ENCODE data around the gene CAMKMT.

The CAMKMT gene

GRCh38 chr2:44347526-44347925, 14.2 kb upstream of the CAMKMT start:
- TF ChIP-seq CTCF (conservative IDR thresholded peaks at IDR 0.05) = no peak
- no peak for TF ChIP-seq ZFX (IDR thresholded peaks at IDR 0.05)
- H3K27ac ChIP-seq = no peak overlapping the region

- no peak overlapping the region for H3K27ac ChIP-seq
- TF ChIP-seq ZFX (IDR thresholded peaks at IDR 0.05) (no peak), CTCF (conservative IDR thresholded peaks at IDR 0.05) (no peak)
Observed at GRCh38 chr2:44348400-44348799, 13.3 kb upstream of the CAMKMT start.

GRCh38 chr2:44349506-44349905, 12.2 kb upstream of the CAMKMT start:
- no peak overlapping the region for H3K27ac ChIP-seq
- no peak for TF ChIP-seq CTCF (conservative IDR thresholded peaks at IDR 0.05)
- no peak for TF ChIP-seq ZFX (IDR thresholded peaks at IDR 0.05)

- TF ChIP-seq CTCF (conservative IDR thresholded peaks at IDR 0.05) = no peak
- TF ChIP-seq ZFX (IDR thresholded peaks at IDR 0.05) = no peak
- H3K27ac ChIP-seq = no peak overlapping the region
Observed at GRCh38 chr2:44351088-44351487, 10.7 kb upstream of the CAMKMT start.

- H3K27ac ChIP-seq = no peak overlapping the region
- TF ChIP-seq CTCF (conservative IDR thresholded peaks at IDR 0.05) (no peak), ZFX (IDR thresholded peaks at IDR 0.05) (no peak)
Observed at GRCh38 chr2:44351676-44352075, 10.1 kb upstream of the CAMKMT start.

GRCh38 chr2:44352510-44352909, 9.2 kb upstream of the CAMKMT start:
- no peak overlapping the region for H3K27ac ChIP-seq
- TF ChIP-seq CTCF (conservative IDR thresholded peaks at IDR 0.05) (no peak), ZFX (IDR thresholded peaks at IDR 0.05) (no peak)

- no peak overlapping the region for H3K27ac ChIP-seq
- TF ChIP-seq CTCF (conservative IDR thresholded peaks at IDR 0.05) = no peak
- no peak for TF ChIP-seq ZFX (IDR thresholded peaks at IDR 0.05)
Observed at GRCh38 chr2:44354761-44355160, 7.0 kb upstream of the CAMKMT start.
